UCSD-AML1 (cell line): ENCODE data around the gene PRKAG1.
A peak's percentile ranks its signal among the peaks of the same experiment; 100 is the strongest.

ENCODE experiments used
- DNase-seq: peaks from one replicate; lab custom pipeline; 2025; ENCODE audit not compliant: unreplicated experiment; lab: John Stamatoyannopoulos, UW

PRKAG1 gene

DNA sequence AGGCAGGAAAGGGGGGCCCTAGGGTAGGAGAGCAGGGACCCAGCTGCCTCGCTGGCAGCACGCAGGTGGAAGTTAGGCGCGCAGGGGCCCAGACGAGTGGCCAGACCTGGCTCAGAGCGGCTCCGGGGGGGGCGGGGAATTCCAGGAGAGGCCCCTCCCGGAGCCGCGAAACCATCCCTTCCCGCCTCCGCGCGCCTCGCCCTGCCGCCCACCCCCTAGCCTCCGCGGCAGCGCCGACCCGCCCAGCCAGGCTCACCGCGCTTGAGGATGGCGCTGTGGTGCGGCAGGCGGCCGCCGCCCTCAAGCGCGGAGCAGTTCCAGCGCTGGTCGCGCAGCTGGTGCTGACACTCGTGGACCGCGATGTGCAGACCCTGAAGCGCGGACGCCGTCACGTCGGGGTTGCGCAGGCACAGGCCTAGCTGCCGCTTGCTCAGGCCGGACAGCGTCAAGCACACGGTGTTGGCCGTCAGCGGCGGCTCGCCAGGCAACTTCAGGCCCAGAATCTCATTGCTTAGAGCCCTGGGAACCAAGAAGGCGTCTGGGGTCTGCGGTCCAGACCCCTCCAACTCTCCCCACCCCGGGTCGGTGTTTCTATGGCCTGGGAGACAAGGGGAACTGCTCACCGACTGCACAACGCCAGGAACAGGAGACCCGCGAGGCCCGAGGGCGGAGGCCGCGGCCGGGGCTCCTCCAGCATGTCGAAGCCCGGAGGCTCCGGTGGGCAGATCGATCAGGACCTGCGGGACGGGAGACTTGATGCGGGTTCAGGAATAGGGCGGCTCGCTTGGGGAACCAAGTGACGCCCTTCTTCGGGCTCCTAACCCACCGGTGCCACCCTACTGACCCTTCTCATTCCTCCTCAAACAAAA lies 48.5 kb downstream of the PRKAG1 start:
- DNase-seq, result no peak

DNA sequence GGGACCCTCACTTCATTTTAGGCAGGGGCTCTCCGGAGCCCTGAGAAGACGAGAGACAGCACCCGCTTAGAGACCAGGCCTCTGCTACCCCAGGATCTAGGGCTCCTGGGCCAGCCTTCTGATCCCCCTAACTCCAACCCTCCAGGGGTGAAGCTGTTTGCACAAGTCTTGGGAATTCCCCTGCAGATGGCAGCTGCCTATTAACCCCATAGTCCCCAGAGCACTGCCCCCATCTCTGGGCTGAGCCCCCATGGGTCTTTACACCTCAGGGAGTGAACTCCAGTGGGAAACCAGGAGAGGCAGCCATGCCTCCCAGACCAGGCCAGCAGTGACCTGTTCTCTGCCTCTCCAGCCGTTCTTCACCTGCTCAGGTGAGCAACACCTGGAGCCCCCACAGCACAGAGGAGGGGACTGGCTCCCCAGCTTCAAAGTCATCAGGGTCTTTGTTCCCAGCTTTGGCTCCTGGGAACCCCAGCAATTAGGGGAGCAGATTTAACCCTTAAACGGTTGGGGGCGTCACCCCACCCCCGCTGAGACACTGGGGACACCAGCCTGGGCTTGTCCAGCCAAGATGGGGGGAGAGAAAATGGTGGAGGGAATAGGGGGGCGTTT lies 49.3 kb downstream of the PRKAG1 start:
- no peak for DNase-seq

DNA sequence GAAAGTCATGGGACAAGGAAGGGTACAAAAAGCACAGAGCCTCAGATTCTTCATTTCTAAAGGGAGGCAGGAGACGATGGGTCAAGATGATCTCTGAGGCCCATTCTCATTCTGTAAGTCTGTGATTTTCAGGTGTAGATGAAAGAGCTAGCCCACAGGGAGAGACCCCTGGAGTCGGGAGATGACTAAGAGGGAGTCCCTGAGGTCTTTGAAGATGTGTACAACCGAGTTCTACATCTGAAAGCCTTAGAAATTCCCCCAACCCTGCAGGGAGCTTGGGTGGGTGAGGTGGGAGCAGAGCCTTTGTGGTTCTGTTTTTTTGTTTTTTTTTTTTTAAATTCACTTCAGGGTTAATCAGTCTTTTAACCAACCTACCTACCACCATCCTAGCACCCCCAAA lies 50.1 kb downstream of the PRKAG1 start:
- DNase-seq, result no peak

DNA sequence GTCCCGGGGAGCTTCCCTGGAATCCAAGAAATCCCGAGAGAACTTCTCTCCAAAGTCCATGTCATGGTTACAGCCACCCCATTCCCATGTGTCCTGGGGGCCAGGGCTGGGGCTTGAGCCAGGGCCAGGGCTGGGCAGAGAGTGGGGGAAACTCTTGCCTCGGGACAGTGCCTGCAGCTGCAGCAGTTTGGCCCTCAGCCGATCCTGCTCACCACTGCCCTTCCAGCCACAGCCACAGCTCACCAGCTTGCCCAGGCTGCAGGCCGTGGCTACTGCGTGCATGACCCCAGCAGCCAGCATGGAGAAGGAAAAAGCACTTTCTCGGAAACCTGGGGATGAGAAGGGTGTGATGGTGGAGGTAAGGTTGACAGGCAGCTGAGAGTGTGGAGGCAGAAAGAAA lies 50.6 kb downstream of the PRKAG1 start:
- DNase-seq, result no peak

DNA sequence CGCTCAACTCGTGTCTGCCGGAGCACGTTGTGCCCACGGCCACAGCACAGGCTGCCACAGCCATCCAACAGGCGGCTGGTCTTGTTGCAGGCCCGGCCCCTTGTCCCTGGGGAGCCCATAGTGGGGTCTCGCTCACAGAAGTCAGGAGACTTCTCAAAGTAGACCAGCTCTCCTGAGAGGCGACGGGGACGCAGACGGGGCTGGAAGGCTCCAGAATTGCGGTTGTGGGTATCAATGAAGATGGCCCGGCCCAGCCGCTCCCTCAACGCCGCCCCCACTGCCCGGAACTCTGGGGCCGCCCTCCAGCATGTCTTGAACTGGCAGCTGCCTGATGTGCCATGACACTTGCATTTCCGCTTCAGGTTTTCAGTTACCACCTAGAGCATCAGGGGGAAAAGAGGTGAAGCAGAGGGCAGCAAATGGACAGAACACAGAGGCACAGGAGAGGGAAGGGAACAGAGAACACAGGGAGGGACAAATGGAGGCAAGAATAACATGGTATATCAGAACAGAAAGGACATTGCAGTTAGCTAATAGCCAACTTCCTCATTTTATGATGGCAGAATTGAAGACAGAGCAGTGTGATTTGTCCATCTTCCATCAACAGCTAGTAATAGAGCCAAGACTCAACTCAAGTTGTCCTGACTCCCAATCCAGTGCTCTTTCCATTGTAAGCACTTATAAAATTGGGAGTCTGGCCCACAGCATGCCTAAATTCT lies 52.2 kb downstream of the PRKAG1 start:
- DNase-seq, result no peak

DNA sequence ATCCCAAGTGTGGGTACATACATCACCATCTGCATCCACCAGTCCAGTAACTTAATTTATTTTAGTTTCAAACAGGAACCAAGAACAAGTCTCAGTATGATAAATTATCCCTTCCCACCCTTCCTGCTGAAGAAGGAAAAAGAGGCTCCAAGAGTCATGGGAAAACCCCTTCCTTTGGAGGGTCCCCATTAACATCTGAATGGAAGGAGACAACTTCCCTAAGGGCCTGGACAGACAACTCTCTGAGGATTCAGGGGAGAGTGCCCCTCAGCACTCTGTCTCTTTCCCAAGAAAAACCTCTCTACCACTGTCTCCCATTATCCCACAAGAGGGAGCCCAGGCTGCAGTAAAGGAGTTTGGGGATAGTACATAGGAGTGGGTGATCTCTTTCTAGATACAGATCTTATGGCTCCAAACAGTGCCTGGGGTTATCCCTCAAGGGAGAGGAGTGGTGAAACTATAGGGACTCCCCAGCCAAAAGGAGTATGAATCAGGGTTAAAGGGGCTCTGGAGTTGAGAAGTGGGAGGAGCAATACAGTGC lies 53.2 kb downstream of the PRKAG1 start:
- no peak for DNase-seq

DNA sequence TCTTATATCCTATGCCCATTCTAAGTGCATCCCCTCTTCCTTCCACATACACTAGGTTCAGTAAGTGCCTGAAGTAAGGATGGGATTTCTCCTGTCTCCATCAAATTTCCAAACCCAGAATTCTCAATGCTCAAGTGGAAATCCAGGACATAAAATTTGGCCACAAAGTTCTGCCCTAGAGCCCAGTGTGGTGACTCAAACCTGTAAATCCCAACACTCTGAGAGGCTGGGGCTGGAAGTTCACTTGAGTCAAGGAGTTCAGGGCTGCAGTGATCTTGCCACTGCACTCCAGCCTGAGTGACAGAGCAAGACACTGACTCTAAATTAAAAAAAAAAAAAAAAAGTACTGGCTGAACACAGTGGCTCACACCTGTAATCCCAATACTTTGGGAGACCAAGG lies 56.8 kb downstream of the PRKAG1 start:
- DNase-seq, result no peak

DNA sequence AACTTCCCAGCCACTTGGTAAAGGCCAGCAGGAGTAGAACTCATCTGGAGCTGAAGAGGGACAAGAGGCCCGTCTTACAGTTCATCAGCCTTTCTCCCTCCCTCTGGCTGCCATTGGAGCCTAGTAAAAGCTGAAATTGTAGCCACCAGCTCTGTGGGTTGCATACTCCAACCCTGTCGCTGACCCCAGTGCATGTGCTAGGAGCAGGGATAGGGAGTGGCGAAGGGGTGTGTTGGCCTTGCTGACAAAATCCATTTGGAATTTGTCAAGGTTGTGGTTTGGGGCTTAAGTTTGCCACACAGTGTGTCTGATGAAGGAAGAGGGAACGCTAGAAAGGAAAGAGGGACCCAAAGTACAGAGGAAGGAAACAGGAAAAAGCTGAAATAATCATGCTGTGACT lies 57.2 kb downstream of the PRKAG1 start:
- DNase-seq, result no peak

DNA sequence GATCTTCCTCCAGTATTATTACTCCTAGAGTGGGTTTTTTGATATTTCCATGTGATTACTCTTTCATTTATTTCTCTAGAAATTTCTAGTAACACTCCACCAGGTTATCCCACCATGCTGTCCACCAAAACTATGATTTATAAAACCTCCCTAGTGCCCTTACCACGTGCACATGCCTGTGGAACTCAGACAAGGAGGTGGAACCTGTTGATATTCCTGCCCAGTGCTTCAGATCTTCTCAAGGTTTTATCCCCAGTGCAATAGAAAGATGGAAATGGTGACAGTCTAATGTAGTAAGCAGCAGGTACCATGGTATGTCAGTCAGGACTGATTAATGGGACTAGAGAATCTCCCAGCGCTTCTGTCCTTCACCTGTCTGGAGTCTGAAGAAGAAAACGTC lies 57.7 kb downstream of the PRKAG1 start:
- DNase-seq, result no peak

DNA sequence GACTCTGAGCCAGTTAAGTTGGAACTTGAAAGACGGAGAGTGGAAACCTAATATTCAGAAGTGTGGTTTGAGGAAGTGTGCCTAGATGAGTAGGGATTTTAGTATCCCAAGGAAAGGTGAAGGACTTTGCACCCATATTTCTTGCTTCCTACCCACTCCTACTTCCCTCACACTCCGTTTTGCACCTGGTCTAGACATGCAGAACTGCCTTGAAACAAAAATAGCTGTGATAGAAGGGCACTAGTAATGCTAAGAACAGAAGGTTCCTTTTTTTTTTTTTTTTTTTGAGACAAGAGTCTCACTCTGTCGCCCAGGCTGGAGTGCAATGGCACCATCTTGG lies 60.6 kb downstream of the PRKAG1 start:
- no peak for DNase-seq

DNA sequence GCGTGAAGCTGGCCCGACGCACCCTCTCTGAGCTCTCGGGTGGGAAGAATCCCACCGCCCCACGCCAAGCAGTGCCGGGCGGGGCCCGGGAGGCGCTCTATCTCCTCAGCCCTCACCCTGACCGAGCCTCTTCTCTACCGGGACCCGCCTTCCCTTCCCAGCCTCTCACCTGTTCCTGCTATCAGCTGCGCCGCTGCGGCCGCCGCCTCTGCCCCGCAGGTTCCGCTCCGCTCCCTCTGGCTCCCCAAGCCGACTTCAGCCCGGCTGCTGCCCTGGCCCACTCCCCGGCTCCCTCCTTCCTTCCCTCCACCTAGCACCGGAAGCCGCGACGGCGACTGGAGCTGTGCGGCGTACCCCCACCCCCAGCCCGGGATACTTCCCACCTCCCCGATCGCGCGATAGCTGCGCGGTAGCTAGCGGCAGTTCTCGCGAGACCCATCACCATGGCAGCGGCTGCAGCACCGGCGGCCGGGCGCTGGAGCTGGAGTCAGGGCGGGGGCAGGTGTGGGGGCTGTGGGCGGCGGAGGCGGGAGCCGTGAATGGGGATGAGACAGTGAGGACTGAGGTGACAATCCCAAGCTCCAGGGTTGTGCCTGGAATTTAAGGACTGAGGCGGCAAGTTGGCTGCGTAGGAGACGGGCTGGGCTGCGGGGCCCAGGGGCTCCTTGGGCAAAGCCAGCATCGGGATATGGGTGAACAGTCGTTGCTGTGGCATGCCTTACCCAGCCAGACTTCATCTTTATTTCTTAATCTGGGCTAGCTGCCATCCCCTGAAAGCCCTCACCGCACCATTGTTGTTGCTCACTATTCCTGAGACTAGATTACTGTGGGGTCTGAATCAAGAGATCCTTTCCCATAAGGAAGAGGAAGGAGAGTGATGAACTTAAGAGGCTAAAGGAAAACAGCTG lies 61.2 kb downstream of the PRKAG1 start, which contains the start of gene ARF3:
ARF3 (minus strand) TSS at position 347 of the 908 bp plus-strand sequence. CDS start 16,392 bp downstream, outside the sequence.
- DNase-seq, result peak; percentile 95

DNA sequence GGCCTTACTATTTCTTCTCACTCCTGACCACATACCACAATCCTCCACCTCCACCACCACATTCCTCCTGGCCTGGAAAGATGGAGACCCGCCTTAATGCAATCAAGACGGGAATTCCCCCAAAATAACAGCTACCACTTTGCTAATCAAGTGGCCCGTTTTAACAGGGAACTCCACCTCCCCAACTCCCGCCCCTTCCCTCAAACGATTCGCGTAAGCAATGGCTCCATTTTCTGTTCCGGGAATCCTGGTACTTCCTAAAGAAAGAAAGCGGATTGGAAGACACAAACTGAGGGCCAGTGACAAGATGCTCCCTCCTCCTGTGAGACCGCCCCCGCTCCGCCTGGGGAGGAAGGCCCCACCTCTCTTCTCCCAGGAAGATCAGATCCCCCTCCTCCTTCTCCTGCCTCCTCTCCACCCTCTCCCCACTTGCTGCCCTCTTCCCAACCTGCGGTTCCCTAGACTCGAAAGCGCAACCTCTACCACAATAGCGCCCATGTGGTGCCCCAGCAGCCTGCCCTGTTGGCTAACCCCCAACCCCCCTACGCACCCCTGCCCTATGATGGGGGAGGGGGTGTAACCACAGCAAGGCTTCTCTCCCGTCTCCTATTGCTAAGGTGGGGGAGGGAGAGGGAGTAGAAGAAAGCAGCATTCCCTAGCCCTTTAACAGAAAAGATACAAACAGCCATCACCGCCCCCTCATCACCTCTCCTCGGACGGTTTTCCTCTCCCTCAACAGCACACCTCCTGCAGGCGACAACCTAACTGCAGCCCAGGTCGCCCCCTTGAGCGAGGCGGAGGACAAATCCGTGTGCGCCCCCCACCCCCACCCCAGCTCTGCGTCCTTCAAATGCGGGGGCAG lies 62.1 kb downstream of the PRKAG1 start:
- peak; percentile 89 for DNase-seq

DNA sequence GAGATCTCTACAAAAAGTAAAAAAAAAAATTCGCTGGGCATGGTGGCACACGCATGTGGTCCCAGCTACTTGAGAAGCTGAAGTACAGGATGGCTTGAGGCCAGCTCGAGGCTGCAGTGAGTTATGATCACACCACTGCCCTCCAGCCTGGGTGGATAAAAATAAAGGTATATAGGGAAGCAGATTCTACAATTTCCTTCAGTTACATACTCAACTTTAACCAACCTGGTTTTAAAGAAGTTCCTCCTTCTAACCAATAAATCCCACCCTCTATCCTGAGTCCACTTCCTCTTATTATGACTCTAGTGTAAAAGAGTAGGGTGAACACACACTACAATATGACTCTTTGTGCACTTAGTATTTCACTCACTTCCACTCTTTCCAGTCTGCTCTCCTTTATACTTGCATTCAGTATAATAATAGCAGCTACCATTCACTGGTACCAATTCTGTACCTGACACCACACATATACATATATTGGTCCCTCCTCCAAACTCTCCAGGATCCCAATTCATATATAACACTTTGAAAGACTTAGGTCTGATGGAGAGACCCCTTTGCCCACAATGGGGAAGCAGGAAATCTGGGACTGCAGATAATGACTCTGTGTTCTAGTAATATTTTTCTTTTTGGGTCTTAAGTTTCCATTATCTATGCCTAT lies 63.6 kb downstream of the PRKAG1 start:
- DNase-seq, result peak; percentile 22

DNA sequence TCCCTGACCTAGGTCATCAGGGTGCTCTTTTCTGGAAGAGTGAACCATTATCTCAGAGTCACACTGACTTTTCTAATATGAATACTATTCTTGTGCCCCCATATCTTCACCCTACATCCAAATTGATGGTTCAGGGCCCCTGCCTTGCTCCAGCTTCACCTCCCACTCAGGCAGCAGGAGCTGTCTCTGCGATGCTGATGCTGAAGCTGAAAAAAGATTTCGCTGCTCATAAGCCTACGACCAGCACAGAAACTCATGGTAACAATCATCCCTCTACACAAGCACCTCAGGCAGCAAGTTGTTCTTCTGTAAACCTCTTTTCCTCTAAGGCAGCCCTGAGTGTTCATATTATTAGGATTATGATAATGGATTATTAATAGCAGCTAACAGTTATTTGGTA lies 64.5 kb downstream of the PRKAG1 start:
- DNase-seq, result no peak

DNA sequence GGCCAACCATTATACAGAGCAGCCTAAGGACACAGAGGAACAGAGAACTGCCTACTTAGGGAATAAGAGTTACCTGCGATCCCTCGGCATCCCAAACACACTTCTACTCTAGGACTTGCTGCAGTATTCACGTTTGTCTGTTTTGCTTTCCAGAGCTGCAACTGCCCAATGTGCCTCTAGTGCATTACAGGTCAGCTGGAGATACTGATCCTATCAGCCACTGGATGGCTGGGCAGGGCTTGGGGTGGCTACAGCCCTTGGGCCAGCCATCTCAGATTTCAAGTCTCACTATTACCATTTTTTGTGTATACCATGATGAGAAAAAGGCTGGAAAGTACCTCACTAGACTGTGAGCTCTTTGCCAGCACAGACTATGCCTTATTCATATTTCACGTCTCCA lies 65.9 kb downstream of the PRKAG1 start:
- DNase-seq, result no peak
